ENCODE results near the gene MAP4K3. TPM values are rescaled to one million over a fixed set of nuclear protein-coding genes. Genes with fewer than 3 reads are reported as not detected.

The MAP4K3 gene
- total RNA-seq, 1 experiment from 2014 or later: 36.0 TPM

- ChIA-PET POLR2A (interaction anchor here (1.9 kb wide), 1 partner anchor 46 kb away, joined by 5 read pairs; no protein-coding TSS in a partner anchor), CTCF (no interaction called here)
- Mint-ChIP-seq H3K27ac (ENCODE audit: low read depth, unreplicated experiment) (no peak overlapping the region), H3K4me1 (ENCODE audit: insufficient read depth, unreplicated experiment) (peaks cover 7% of the 10 kb centered on the region), H3K36me3 (ENCODE audit: insufficient read depth, unreplicated experiment) (no peaks in the 10 kb centered on the region), H3K27me3 (ENCODE audit: insufficient read depth, unreplicated experiment) (no peaks in the 10 kb centered on the region), H3K4me3 (ENCODE audit: unreplicated experiment) (no peak overlapping the region), H3K9me3 (ENCODE audit: unreplicated experiment) (no peaks in the 10 kb centered on the region)
- intact Hi-C loops (cut with micrococcal nuclease): no loop called here
- TF ChIP-seq CTCF (IDR thresholded peaks at IDR 0.05; ENCODE audit: unreplicated experiment): no peak
- BruUV-seq (replicated peaks): no TSS peak
- no peak for DNase-seq (ENCODE audit: unreplicated experiment)
Observed at GRCh38 chr2:39484206-39484605, 47.1 kb upstream of the MAP4K3 start.

GRCh38 chr2:39483534-39483933 is 46.4 kb upstream of the MAP4K3 start:
- DNase-seq (ENCODE audit: unreplicated experiment): no peak
- TF ChIP-seq CTCF (IDR thresholded peaks at IDR 0.05; ENCODE audit: unreplicated experiment): no peak
- no peak overlapping the region for H3K27ac Mint-ChIP-seq (ENCODE audit: low read depth, unreplicated experiment)
- H3K9me3 Mint-ChIP-seq (ENCODE audit: unreplicated experiment): no peaks in the 10 kb centered on the region
- no peaks in the 10 kb centered on the region for H3K36me3 Mint-ChIP-seq (ENCODE audit: insufficient read depth, unreplicated experiment)
- BruUV-seq (replicated peaks): no TSS peak
- intact Hi-C loops (cut with micrococcal nuclease): no loop called here
- POLR2A ChIA-PET: no interaction called here
- H3K4me3 Mint-ChIP-seq (ENCODE audit: unreplicated experiment): no peak overlapping the region
- CTCF ChIA-PET: interaction anchor here (0.7 kb wide), 1 partner anchor 21 kb away, joined by 3 read pairs; no protein-coding TSS in a partner anchor
- H3K4me1 Mint-ChIP-seq (ENCODE audit: insufficient read depth, unreplicated experiment): peaks cover 5% of the 10 kb centered on the region
- H3K27me3 Mint-ChIP-seq (ENCODE audit: insufficient read depth, unreplicated experiment): no peaks in the 10 kb centered on the region

- no peak for TF ChIP-seq CTCF (IDR thresholded peaks at IDR 0.05; ENCODE audit: unreplicated experiment)
- no TSS peak for BruUV-seq (replicated peaks)
- ChIA-PET POLR2A (interaction anchor here (0.6 to 2.6 kb wide), 6 partner anchors 11 to 75 kb away, joined by 3 to 12 read pairs (median 4); partner anchors contain the start of gene MAP4K3), CTCF (interaction anchor here (0.6 to 0.7 kb wide), 2 partner anchors 9 to 232 kb away, joined by 3 read pairs; no protein-coding TSS in a partner anchor)
- H3K4me3 Mint-ChIP-seq (ENCODE audit: unreplicated experiment): no peak overlapping the region
- H3K9me3 Mint-ChIP-seq (ENCODE audit: unreplicated experiment): peaks cover 6% of the 10 kb centered on the region
- intact Hi-C loops (cut with micrococcal nuclease): no loop called here
- H3K27ac Mint-ChIP-seq (ENCODE audit: low read depth, unreplicated experiment): no peak overlapping the region
- H3K4me1 Mint-ChIP-seq (ENCODE audit: insufficient read depth, unreplicated experiment): no peaks in the 10 kb centered on the region
- no peaks in the 10 kb centered on the region for H3K36me3 Mint-ChIP-seq (ENCODE audit: insufficient read depth, unreplicated experiment)
- peak; percentile 44 for DNase-seq (ENCODE audit: unreplicated experiment)
- no peaks in the 10 kb centered on the region for H3K27me3 Mint-ChIP-seq (ENCODE audit: insufficient read depth, unreplicated experiment)
Observed at GRCh38 chr2:39481611-39482010, 44.5 kb upstream of the MAP4K3 start.

GRCh38 chr2:39479696-39480095 is 42.6 kb upstream of the MAP4K3 start:
- TF ChIP-seq CTCF (IDR thresholded peaks at IDR 0.05; ENCODE audit: unreplicated experiment): no peak
- Mint-ChIP-seq H3K4me1 (ENCODE audit: insufficient read depth, unreplicated experiment) (no peaks in the 10 kb centered on the region), H3K36me3 (ENCODE audit: insufficient read depth, unreplicated experiment) (peaks cover 12% of the 10 kb centered on the region), H3K27ac (ENCODE audit: low read depth, unreplicated experiment) (no peak overlapping the region), H3K27me3 (ENCODE audit: insufficient read depth, unreplicated experiment) (no peaks in the 10 kb centered on the region), H3K9me3 (ENCODE audit: unreplicated experiment) (peaks cover 6% of the 10 kb centered on the region), H3K4me3 (ENCODE audit: unreplicated experiment) (no peak overlapping the region)
- ChIA-PET POLR2A (no interaction called here), CTCF (interaction anchor here (1.2 kb wide), 1 partner anchor 114 kb away, joined by 3 read pairs; no protein-coding TSS in a partner anchor)
- BruUV-seq (replicated peaks): no TSS peak
- intact Hi-C loops (cut with micrococcal nuclease): no loop called here
- DNase-seq (ENCODE audit: unreplicated experiment): no peak

Data from MCF 10A (cell line).